PC-9 (cell line): Measurements from ENCODE around the gene CCP110. TPM values are rescaled to one million over a fixed set of nuclear protein-coding genes. Genes with fewer than 3 reads are reported as not detected.

Experiments used
- BruUV-seq: library from RNA; stranded (reverse); fragments of 400-500 nt; replicated peaks from 2 replicates; lab custom pipeline; 2021; lab: Mats Ljungman, UMichigan
- CTCF ChIA-PET: fragments of 300-600 bp; sonication (Branson Sonifier 250); formaldehyde crosslinking; loops from one replicate; lab custom pipeline; 2022; ENCODE audit warnings: antibody characterized with exemption; lab: Charles Lee
- POLR2A ChIA-PET: fragments of 300-600 bp; sonication (Branson Sonifier 250); formaldehyde crosslinking; loops from one replicate; lab custom pipeline; 2022; ENCODE audit warnings: antibody characterized with exemption; ENCODE audit not compliant: unreplicated experiment; lab: Charles Lee
- DNase-seq, 2 experiments: peaks; one replicate each; pipeline versions ENCODE4 v3.0.0 to v3.0.0-alpha.2; 2015 to 2022; ENCODE audit warnings: mixed read lengths in 1 of 2
- H2AFZ ChIP-seq: fragments of 200-600 bp; sonication (generic); 2 replicates; pipeline ENCODE4 v1.8.1; 2017; ENCODE audit warnings: antibody characterized with exemption
- H3F3A ChIP-seq: fragments of 200-600 bp; sonication (generic); 2 replicates; pipeline ENCODE4 v1.8.1; 2017; ENCODE audit warnings: antibody characterized with exemption, mild to moderate bottlenecking, low read depth; ENCODE audit not compliant: insufficient read depth
- H3K27ac ChIP-seq: fragments of 200-600 bp; sonication (generic); 2 replicates; pipeline ENCODE4 v1.6.1; 2016; ENCODE audit warnings: mixed run types
- H3K27me3 ChIP-seq: fragments of 200-600 bp; sonication (generic); 2 replicates; pipeline ENCODE4 v1.6.1; 2016; ENCODE audit warnings: low read depth, mixed run types; ENCODE audit not compliant: insufficient read depth
- H3K36me3 ChIP-seq: fragments of 200-600 bp; sonication (generic); 2 replicates; pipeline ENCODE4 v1.6.1; 2016; ENCODE audit warnings: low read depth, mixed run types
- H3K4me1 ChIP-seq: fragments of 200-600 bp; sonication (generic); replicated peaks from 2 replicates; pipeline ENCODE4 v1.6.1; 2016; ENCODE audit warnings: mixed run types; ENCODE audit not compliant: insufficient read depth
- H3K4me2 ChIP-seq: fragments of 200-600 bp; sonication (generic); 2 replicates; pipeline ENCODE4 v1.6.1; 2017; ENCODE audit warnings: mixed run types
- H3K4me3 ChIP-seq: fragments of 200-600 bp; sonication (generic); 2 replicates; pipeline ENCODE4 v1.6.1; 2016; ENCODE audit warnings: mixed run types
- H3K79me2 ChIP-seq: fragments of 200-600 bp; sonication (generic); 2 replicates; pipeline ENCODE4 v1.6.1; 2017; ENCODE audit warnings: low read depth, mixed run types
- H3K9me2 ChIP-seq: fragments of 200-600 bp; sonication (generic); 2 replicates; pipeline ENCODE4 v1.8.1; 2017; ENCODE audit warnings: mild to moderate bottlenecking; ENCODE audit not compliant: insufficient read depth
- H3K9me3 ChIP-seq: fragments of 200-600 bp; sonication (generic); 2 replicates; pipeline ENCODE4 v1.8.1; 2016; ENCODE audit warnings: low read depth; ENCODE audit not compliant: insufficient read depth
- H4K20me1 ChIP-seq: fragments of 200-600 bp; sonication (generic); 2 replicates; pipeline ENCODE4 v1.8.1; 2017; ENCODE audit not compliant: insufficient read depth
- EZH2 ChIP-seq: fragments of 200-600 bp; sonication (generic); IDR thresholded peaks from 2 replicates; pipeline ENCODE4 v1.8.0; 2017; ENCODE audit warnings: antibody characterized with exemption, low read depth
- intact Hi-C: fragments of 100-400 bp; cut with micrococcal nuclease; formaldehyde crosslinking; loops from one replicate; pipeline ENCODE4 v1.10.0; 2022; ENCODE audit not compliant: unreplicated experiment
- total RNA-seq: library from RNA; stranded (reverse); gene quantifications from 2 replicates; pipeline ENCODE4 v1.2.3, GENCODE V29; 2021
- TF ChIP-seq, protein P1 (sequence below): fragments of 200-600 bp; sonication (generic); conservative IDR thresholded peaks from 2 replicates; pipeline ENCODE4 v1.6.1; 2017; ENCODE audit warnings: mixed run types, antibody characterized with exemption, mild to moderate bottlenecking, moderate library complexity

Gene CCP110
- total RNA-seq, 1 experiment from 2014 or later: 31.9 TPM

DNA sequence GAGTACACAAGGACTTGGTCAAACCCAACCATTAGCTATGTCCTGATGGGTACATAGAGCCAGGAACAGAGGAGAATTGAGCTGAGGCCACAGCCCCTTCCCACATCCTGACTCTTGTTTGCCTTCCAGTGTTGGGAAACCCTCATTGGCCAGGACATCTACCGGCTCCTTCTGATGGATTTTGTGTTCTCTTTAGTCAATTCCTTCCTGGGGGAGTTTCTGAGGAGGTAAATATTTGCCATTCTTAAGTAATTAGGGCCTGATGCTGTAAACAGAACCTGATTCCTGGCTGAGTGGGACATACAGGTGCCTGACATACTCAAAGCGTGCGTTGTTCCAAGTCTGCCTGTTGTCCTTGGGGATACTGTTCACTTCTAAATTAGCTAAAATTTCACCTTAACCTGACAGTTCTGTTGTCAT lies 44.4 kb upstream of the CCP110 start:
- Histone ChIP-seq H3K4me1 (peaks cover 37% of the 10 kb centered on the region), H2AFZ (no peak overlapping the region), H3K9me2 (no peaks in the 10 kb centered on the region; the same call in 1 of the 2 replicates), H3K9me3 (no peaks in the 10 kb centered on the region; the same call in 1 of the 2 replicates), H4K20me1 (no peaks in the 10 kb centered on the region), H3K4me3 (no peak overlapping the region), H3K79me2 (no peaks in the 10 kb centered on the region; the same call in 1 of the 2 replicates), H3K4me2 (peak overlapping the region; percentile 45), H3K27ac (peak overlapping the region; percentile 84), H3K27me3 (no peaks in the 10 kb centered on the region), H3K36me3 (peaks cover 56% of the 10 kb centered on the region), H3F3A (peaks cover 30% of the 10 kb centered on the region)
- DNase-seq: peak in 1 of 2 experiments; percentile 73
- ChIA-PET CTCF (no interaction called here), POLR2A (no interaction called here)
- intact Hi-C loops: no loop called here
- TF ChIP-seq, protein P1, sequence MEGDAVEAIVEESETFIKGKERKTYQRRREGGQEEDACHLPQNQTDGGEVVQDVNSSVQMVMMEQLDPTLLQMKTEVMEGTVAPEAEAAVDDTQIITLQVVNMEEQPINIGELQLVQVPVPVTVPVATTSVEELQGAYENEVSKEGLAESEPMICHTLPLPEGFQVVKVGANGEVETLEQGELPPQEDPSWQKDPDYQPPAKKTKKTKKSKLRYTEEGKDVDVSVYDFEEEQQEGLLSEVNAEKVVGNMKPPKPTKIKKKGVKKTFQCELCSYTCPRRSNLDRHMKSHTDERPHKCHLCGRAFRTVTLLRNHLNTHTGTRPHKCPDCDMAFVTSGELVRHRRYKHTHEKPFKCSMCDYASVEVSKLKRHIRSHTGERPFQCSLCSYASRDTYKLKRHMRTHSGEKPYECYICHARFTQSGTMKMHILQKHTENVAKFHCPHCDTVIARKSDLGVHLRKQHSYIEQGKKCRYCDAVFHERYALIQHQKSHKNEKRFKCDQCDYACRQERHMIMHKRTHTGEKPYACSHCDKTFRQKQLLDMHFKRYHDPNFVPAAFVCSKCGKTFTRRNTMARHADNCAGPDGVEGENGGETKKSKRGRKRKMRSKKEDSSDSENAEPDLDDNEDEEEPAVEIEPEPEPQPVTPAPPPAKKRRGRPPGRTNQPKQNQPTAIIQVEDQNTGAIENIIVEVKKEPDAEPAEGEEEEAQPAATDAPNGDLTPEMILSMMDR: no peak
- no TSS peak for BruUV-seq

DNA sequence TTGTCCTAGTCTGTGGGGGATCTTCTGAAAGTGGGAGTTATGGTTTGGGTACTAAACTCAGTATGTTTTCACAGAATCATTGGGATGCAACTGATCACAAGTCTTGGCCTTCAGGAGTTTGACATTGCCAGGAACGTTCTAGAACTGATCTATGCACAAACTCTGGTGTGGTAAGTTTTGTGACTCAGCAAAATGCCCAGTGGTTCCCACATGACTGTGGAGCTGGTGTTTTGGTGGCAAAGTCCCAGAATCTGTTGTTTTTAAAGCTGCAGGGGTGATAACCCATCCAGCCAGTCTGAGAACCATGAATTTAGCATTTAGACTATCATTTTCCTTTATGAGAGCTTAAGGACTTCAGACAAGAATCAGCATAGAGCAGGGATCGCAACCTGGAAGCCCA lies 42.4 kb upstream of the CCP110 start:
- CTCF ChIA-PET: no interaction called here
- POLR2A ChIA-PET: no interaction called here
- no peak for TF ChIP-seq EZH2
- TF ChIP-seq, protein P1: no peak
- H3K27ac ChIP-seq: peak overlapping the region; percentile 84
- H3K4me2 ChIP-seq: peak overlapping the region; percentile 45
- H3K4me1 ChIP-seq: peaks cover 37% of the 10 kb centered on the region
- no peaks in the 10 kb centered on the region; the same call in 1 of the 2 replicates for H3K9me3 ChIP-seq
- no peaks in the 10 kb centered on the region; the same call in 1 of the 2 replicates for H3K79me2 ChIP-seq
- BruUV-seq: no TSS peak
- no peaks in the 10 kb centered on the region for H4K20me1 ChIP-seq
- intact Hi-C loops: no loop called here
- H3K4me3 ChIP-seq: no peak overlapping the region
- peaks cover 55% of the 10 kb centered on the region for H3K36me3 ChIP-seq
- no peaks in the 10 kb centered on the region for H3K27me3 ChIP-seq
- no peak for DNase-seq
- H2AFZ ChIP-seq: no peak overlapping the region
- H3K9me2 ChIP-seq: no peaks in the 10 kb centered on the region; the same call in 1 of the 2 replicates
- peaks cover 30% of the 10 kb centered on the region for H3F3A ChIP-seq

GRCh38 chr16:19481769-19482168 lies 42.0 kb upstream of the CCP110 start:
- peaks cover 50% of the 10 kb centered on the region for H3K36me3 ChIP-seq
- no peak overlapping the region; the same call in 1 of the 2 replicates for H3K4me2 ChIP-seq
- no TSS peak for BruUV-seq
- H3F3A ChIP-seq: peaks cover 30% of the 10 kb centered on the region
- H3K27ac ChIP-seq: peak overlapping the region; percentile 84; the same call in 1 of the 2 replicates
- no peaks in the 10 kb centered on the region; the same call in 1 of the 2 replicates for H3K79me2 ChIP-seq
- H3K9me2 ChIP-seq: no peaks in the 10 kb centered on the region; the same call in 1 of the 2 replicates
- TF ChIP-seq, protein P1: no peak
- TF ChIP-seq EZH2: no peak
- peaks cover 37% of the 10 kb centered on the region for H3K4me1 ChIP-seq
- no peak overlapping the region for H3K4me3 ChIP-seq
- DNase-seq: no peak
- POLR2A ChIA-PET: no interaction called here
- H2AFZ ChIP-seq: no peak overlapping the region
- no peaks in the 10 kb centered on the region; the same call in 1 of the 2 replicates for H3K9me3 ChIP-seq
- H4K20me1 ChIP-seq: no peaks in the 10 kb centered on the region
- intact Hi-C loops: no loop called here
- CTCF ChIA-PET: no interaction called here
- no peaks in the 10 kb centered on the region for H3K27me3 ChIP-seq
